Loucy (cell line): Measurements from ENCODE around the gene SAE1.

Source experiments
- H2AFZ ChIP-seq: fragments of 200-600 bp; sonication (generic); 2 replicates; pipeline ENCODE4 v1.6.0; 2016; ENCODE audit warnings: antibody characterized with exemption, mild to moderate bottlenecking, low read length, moderate library complexity
- H3F3A ChIP-seq: fragments of 200-600 bp; 2 replicates; pipeline ENCODE4 v1.6.0; 2016; ENCODE audit warnings: antibody characterized with exemption, low read depth, mild to moderate bottlenecking
- H3K27me3 ChIP-seq: fragments of 200-600 bp; sonication (generic); 2 replicates; pipeline ENCODE4 v1.6.1; 2014; ENCODE audit warnings: low read length, mild to moderate bottlenecking; ENCODE audit not compliant: insufficient read depth, poor library complexity, severe bottlenecking
- H3K36me3 ChIP-seq: fragments of 200-600 bp; sonication (generic); 2 replicates; pipeline ENCODE4 v1.6.1; 2016; ENCODE audit warnings: low read length; ENCODE audit not compliant: insufficient read depth
- H3K4me1 ChIP-seq: fragments of 200-600 bp; sonication (generic); 2 replicates; pipeline ENCODE4 v1.5.1; 2014; ENCODE audit warnings: low read length, mild to moderate bottlenecking; ENCODE audit not compliant: insufficient read depth, poor library complexity, severe bottlenecking
- H3K4me2 ChIP-seq: fragments of 200-600 bp; sonication (generic); 2 replicates; pipeline ENCODE4 v1.6.0; 2014; ENCODE audit warnings: antibody characterized with exemption, low read length, low read depth, mild to moderate bottlenecking; ENCODE audit not compliant: poor library complexity, severe bottlenecking
- H3K4me3 ChIP-seq: fragments of 200-600 bp; sonication (generic); 2 replicates; pipeline ENCODE4 v1.5.1; 2014; ENCODE audit warnings: low read length, mild to moderate bottlenecking, mixed read lengths; ENCODE audit not compliant: poor library complexity, severe bottlenecking
- H3K79me2 ChIP-seq: fragments of 200-600 bp; sonication (generic); 2 replicates; pipeline ENCODE4 v1.6.1; 2014; ENCODE audit warnings: low read length; ENCODE audit not compliant: insufficient read depth
- H3K9ac ChIP-seq: fragments of 200-600 bp; sonication (generic); 2 replicates; pipeline ENCODE4 v1.6.0; 2014; ENCODE audit warnings: mild to moderate bottlenecking, low read depth, low read length, moderate library complexity; ENCODE audit not compliant: poor library complexity, severe bottlenecking
- H3K9me2 ChIP-seq: fragments of 200-600 bp; sonication (generic); replicated peaks from 2 replicates; pipeline ENCODE4 v1.6.1; 2016; ENCODE audit warnings: low read depth, low read length, mixed read lengths
- H3K9me3 ChIP-seq: fragments of 200-600 bp; sonication (generic); 2 replicates; pipeline ENCODE4 v1.6.1; 2014; ENCODE audit warnings: mild to moderate bottlenecking, antibody characterized with exemption, low read length, low read depth; ENCODE audit not compliant: insufficient read depth
- H4K20me1 ChIP-seq: fragments of 200-600 bp; sonication (generic); 2 replicates; pipeline ENCODE4 v1.6.0; 2014; ENCODE audit warnings: antibody characterized with exemption, low read length, mild to moderate bottlenecking; ENCODE audit not compliant: insufficient read depth, poor library complexity, severe bottlenecking
- EZH2phosphoT487 ChIP-seq: fragments of 200-600 bp; IDR thresholded peaks from 2 replicates; pipeline ENCODE4 v1.6.1; 2018; ENCODE audit warnings: antibody characterized with exemption, mild to moderate bottlenecking, moderate library complexity, borderline replicate concordance
- TF ChIP-seq, protein P1 (sequence below): fragments of 200-600 bp; sonication (generic); conservative IDR thresholded peaks from 2 replicates; pipeline ENCODE4 v1.5.1; 2014; ENCODE audit warnings: mild to moderate bottlenecking, antibody characterized with exemption, low read length

The SAE1 gene

DNA sequence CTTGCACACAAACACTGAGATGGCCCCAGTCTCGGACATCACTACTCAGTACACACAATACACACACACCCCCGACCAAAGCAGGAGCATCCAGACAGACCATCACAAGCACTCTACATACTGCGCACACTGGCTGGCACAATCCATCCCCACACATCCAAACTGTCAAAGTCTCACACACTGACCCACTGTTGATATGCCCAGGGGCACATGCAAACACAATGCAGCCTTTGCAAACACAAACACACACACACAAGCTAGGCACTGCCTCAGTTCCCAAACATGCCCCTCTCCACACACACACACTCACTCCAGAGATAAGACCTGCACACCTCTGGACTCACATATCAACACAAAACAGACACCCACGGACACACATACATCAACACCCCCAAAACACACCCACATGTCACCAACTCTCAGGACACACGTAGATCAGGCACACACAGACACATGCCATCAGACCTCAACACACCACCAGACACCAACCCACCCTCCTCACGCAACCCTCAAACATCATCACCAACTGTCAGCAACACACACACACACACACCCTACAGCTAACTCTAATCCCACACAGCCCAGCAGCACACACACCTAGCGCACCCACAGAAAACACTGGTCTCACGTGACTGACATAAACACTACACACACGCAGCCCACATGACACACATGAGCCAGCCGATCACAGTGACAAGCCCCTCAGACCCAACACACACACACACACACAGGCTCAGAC lies 98.5 kb downstream of the SAE1 start:
- no peaks in the 10 kb centered on the region for H3K36me3 ChIP-seq
- H4K20me1 ChIP-seq, result no peaks in the 10 kb centered on the region
- TF ChIP-seq EZH2phosphoT487, result no peak
- TF ChIP-seq, protein P1, sequence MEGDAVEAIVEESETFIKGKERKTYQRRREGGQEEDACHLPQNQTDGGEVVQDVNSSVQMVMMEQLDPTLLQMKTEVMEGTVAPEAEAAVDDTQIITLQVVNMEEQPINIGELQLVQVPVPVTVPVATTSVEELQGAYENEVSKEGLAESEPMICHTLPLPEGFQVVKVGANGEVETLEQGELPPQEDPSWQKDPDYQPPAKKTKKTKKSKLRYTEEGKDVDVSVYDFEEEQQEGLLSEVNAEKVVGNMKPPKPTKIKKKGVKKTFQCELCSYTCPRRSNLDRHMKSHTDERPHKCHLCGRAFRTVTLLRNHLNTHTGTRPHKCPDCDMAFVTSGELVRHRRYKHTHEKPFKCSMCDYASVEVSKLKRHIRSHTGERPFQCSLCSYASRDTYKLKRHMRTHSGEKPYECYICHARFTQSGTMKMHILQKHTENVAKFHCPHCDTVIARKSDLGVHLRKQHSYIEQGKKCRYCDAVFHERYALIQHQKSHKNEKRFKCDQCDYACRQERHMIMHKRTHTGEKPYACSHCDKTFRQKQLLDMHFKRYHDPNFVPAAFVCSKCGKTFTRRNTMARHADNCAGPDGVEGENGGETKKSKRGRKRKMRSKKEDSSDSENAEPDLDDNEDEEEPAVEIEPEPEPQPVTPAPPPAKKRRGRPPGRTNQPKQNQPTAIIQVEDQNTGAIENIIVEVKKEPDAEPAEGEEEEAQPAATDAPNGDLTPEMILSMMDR, result no peak
- H3K9me3 ChIP-seq, result no peaks in the 10 kb centered on the region
- peak overlapping the region; percentile 97 for H3K4me2 ChIP-seq
- peaks cover 36% of the 10 kb centered on the region for H3K4me1 ChIP-seq
- no peaks in the 10 kb centered on the region for H3K9me2 ChIP-seq
- H3K9ac ChIP-seq, result peak overlapping the region; percentile 94
- peak overlapping the region; percentile 97 for H3K4me3 ChIP-seq
- H2AFZ ChIP-seq, result no peak overlapping the region
- 0 out of 2 replicates have a peak, but pooled peaks cover 4% of the 10 kb centered on the region for H3K79me2 ChIP-seq
- H3K27me3 ChIP-seq, result no peaks in the 10 kb centered on the region
- no peaks in the 10 kb centered on the region for H3F3A ChIP-seq

DNA sequence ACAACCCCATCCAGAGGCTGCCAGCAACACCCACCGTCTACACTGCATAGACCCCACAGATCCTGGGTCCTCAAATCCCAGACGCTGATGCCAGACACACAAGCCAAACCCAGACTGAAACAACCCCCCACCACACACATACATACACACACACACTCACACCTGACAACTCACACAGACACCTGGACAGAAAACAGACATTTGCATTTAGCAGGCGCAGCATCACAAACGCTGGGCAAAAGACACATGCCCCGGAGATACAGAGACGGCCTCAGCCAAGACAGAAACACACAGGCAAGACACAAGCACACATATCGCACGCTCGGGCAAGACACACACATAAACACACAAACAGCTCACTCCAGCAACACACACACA lies 99.0 kb downstream of the SAE1 start:
- peak overlapping the region; percentile 97 for H3K4me2 ChIP-seq
- H3F3A ChIP-seq, result no peaks in the 10 kb centered on the region
- peak overlapping the region; percentile 94 for H3K9ac ChIP-seq
- no peaks in the 10 kb centered on the region for H3K9me2 ChIP-seq
- H3K4me1 ChIP-seq, result peaks cover 36% of the 10 kb centered on the region
- no peaks in the 10 kb centered on the region for H3K9me3 ChIP-seq
- TF ChIP-seq EZH2phosphoT487, result no peak
- TF ChIP-seq, protein P1, result no peak
- peak overlapping the region; percentile 97 for H3K4me3 ChIP-seq
- no peaks in the 10 kb centered on the region for H4K20me1 ChIP-seq
- no peak overlapping the region for H2AFZ ChIP-seq
- H3K36me3 ChIP-seq, result no peaks in the 10 kb centered on the region
- H3K27me3 ChIP-seq, result no peaks in the 10 kb centered on the region
- 0 out of 2 replicates have a peak, but pooled peaks cover 4% of the 10 kb centered on the region for H3K79me2 ChIP-seq

DNA sequence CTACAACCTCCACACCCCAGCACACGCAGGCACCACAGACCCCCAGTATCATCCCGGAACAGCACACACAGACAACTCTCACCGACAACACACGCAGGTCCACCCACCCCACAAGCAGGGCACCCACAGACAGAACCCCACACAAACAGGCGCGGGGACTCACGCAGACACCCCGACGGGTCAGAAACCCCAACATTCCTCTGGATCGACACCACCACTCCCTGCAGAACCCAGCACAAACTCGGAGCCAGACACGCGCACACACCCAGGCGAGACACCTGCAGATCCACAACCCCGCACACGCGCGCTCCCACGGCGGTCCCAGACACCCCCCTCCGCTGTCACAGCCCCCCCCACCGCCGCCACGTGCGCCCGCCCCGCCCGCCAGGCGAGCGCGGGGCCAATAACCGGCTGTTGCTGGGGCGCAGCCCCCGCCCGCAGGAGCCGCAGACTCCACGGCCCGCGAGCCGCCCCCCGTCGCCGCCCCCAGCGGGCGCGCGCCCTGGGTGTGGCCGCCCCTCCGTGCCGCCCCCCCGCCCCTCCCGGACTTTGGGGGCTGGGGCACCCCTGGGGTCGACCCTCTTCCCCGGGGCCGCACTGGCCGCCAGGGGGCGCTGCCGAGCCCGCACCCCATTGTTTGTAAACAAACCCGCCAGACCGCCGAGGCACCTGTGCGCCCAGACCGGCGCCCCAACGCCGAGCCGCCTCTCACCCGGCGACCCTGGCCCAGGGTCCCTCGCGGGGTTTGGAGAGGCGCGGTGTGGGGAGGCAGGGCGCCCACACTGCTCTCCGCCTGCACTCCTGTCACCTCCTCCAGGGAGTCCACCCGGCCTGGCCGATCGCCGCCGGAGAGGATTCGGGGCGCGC lies 99.7 kb downstream of the SAE1 start:
- H2AFZ ChIP-seq, result no peak overlapping the region
- H4K20me1 ChIP-seq, result no peaks in the 10 kb centered on the region
- H3K4me2 ChIP-seq, result peak overlapping the region; percentile 97
- no peaks in the 10 kb centered on the region for H3F3A ChIP-seq
- no peaks in the 10 kb centered on the region for H3K27me3 ChIP-seq
- peaks cover 36% of the 10 kb centered on the region for H3K4me1 ChIP-seq
- no peaks in the 10 kb centered on the region for H3K36me3 ChIP-seq
- TF ChIP-seq, protein P1, result peak; percentile 67
- no peak for TF ChIP-seq EZH2phosphoT487
- 0 out of 2 replicates have a peak, but pooled peaks cover 4% of the 10 kb centered on the region for H3K79me2 ChIP-seq
- peak overlapping the region; percentile 97 for H3K4me3 ChIP-seq
- H3K9me3 ChIP-seq, result no peaks in the 10 kb centered on the region
- peak overlapping the region; percentile 94 for H3K9ac ChIP-seq
- H3K9me2 ChIP-seq, result no peaks in the 10 kb centered on the region
